GM12878 (cell line): Measurements from ENCODE around the gene ATG12. TPM values are rescaled to one million over a fixed set of nuclear protein-coding genes. Genes with fewer than 3 reads are reported as not detected.

ENCODE experiments used
- ATAC-seq: fragments of 200-7000 bp; cut with Tn5 transposase; 3 replicates; pipeline ENCODE4 v1.9.1; 2020; ENCODE audit warnings: mild to moderate bottlenecking, moderate library complexity
- BruUV-seq: library from RNA; stranded (reverse); fragments of 400-500 nt; replicated peaks from 2 replicates; lab custom pipeline; 2021; lab: Mats Ljungman, UMichigan
- CTCF ChIA-PET: fragments of 300-600 bp; sonication (Branson Sonifier 250); formaldehyde crosslinking; extraction: SDS; loops from one replicate; lab custom pipeline; 2021; ENCODE audit warnings: inconsistent platforms; lab: Yijun Ruan, JAX
- POLR2A ChIA-PET: fragments of 350-600 bp; formaldehyde crosslinking; extraction: SDS; loops from one replicate; lab custom pipeline; 2021; ENCODE audit warnings: inconsistent platforms; lab: Charles Lee
- RAD21 ChIA-PET: fragments of 300-600 bp; sonication (Branson Sonifier 250); formaldehyde crosslinking; loops from one replicate; lab custom pipeline; 2023; ENCODE audit warnings: antibody characterized with exemption; ENCODE audit not compliant: unreplicated experiment; lab: Charles Lee
- SMC1A ChIA-PET: fragments of 300-600 bp; sonication (Branson Sonifier 250); formaldehyde crosslinking; loops from one replicate; lab custom pipeline; 2023; ENCODE audit not compliant: unreplicated experiment, uncharacterized antibody; lab: Charles Lee
- DNase-seq: peaks from one replicate; pipeline ENCODE4 v3.0.0-alpha.2; 2011; ENCODE audit warnings: low read depth, low spot score
- FAIRE-seq: peaks from 3 replicates; lab custom pipeline; 2011; peaks lifted over from hg19 to GRCh38; lab: Jason Lieb, UNC
- H2AFZ ChIP-seq: 2 replicates; pipeline ENCODE4 v1.6.0; 2011; ENCODE audit warnings: low read depth, low read length, control low read depth; ENCODE audit not compliant: control insufficient read depth
- H3K27ac ChIP-seq: 2 replicates; pipeline ENCODE4 v1.5.1; 2011; ENCODE audit warnings: control low read depth; ENCODE audit not compliant: control insufficient read depth, insufficient read depth
- H3K27me3 ChIP-seq, 2 experiments: replicated peaks in 1 of 2; 2 replicates each; pipeline versions ENCODE4 v1.6.0 to v1.6.1; 2011; ENCODE audit warnings: low read length in 1 of 2; ENCODE audit not compliant: control insufficient read depth in 2 of 2, insufficient read depth in 2 of 2
- H3K36me3 ChIP-seq, 2 experiments: 2 replicates each; pipeline ENCODE4 v1.5.1; 2011; ENCODE audit warnings: low read length in 1 of 2; ENCODE audit not compliant: control insufficient read depth in 2 of 2, insufficient read depth in 2 of 2
- H3K4me1 ChIP-seq: 2 replicates; pipeline ENCODE4 v1.6.1; 2011; ENCODE audit warnings: mild to moderate bottlenecking, low read length, moderate library complexity, mixed read lengths; ENCODE audit not compliant: control insufficient read depth, insufficient read depth
- H3K4me2 ChIP-seq: 2 replicates; pipeline ENCODE4 v1.6.0; 2011; ENCODE audit warnings: control low read depth; ENCODE audit not compliant: control insufficient read depth, insufficient read depth
- H3K4me3 ChIP-seq: fragments of 200-600 bp; sonication (generic); 2 replicates; pipeline ENCODE4 v1.5.1; 2016
- H3K79me2 ChIP-seq: 2 replicates; pipeline ENCODE4 v1.6.0; 2011; ENCODE audit warnings: low read length; ENCODE audit not compliant: control insufficient read depth, insufficient read depth
- H3K9ac ChIP-seq: 2 replicates; pipeline ENCODE4 v1.8.0; 2011; ENCODE audit warnings: low read length, control low read depth, mixed read lengths; ENCODE audit not compliant: control insufficient read depth, insufficient read depth
- H3K9me3 ChIP-seq: replicated peaks from 3 replicates; pipeline ENCODE4 v1.5.1; 2011; ENCODE audit warnings: mild to moderate bottlenecking, low read length; ENCODE audit not compliant: control insufficient read depth, insufficient read depth
- H4K20me1 ChIP-seq: 2 replicates; pipeline ENCODE4 v1.6.0; 2011; ENCODE audit not compliant: control insufficient read depth, insufficient read depth
- ASH2L ChIP-seq: fragments of 300-600, 200-600 bp; sonication (generic); IDR thresholded peaks from 2 replicates; pipeline ENCODE4 v1.6.1; 2017; ENCODE audit warnings: low read depth, mild to moderate bottlenecking, borderline replicate concordance
- ELK1 ChIP-seq: IDR thresholded peaks from 2 replicates; pipeline ENCODE4 v1.6.1; 2012; ENCODE audit warnings: low read depth, low read length, improper control_type of control experiment
- FOXK2 ChIP-seq: fragments of 450-650 bp; IDR thresholded peaks from 2 replicates; pipeline ENCODE4 v1.6.1; 2017; ENCODE audit warnings: mild to moderate bottlenecking, moderate library complexity
- PML ChIP-seq: IDR thresholded peaks from 2 replicates; pipeline ENCODE4 v1.6.1; 2012; ENCODE audit warnings: low read length, inconsistent platforms
- YBX1 ChIP-seq: fragments of 450-650 bp; IDR thresholded peaks from 2 replicates; pipeline ENCODE4 v1.6.1; 2016; ENCODE audit warnings: antibody characterized with exemption
- ZBTB11 ChIP-seq: fragments of 450-650 bp; formaldehyde crosslinking; IDR thresholded peaks from 2 replicates; pipeline ENCODE4 v1.5.0; 2022; ENCODE audit warnings: mild to moderate bottlenecking, missing genetic modification characterization
- ZBTB40 ChIP-seq: fragments of 450-650 bp; IDR thresholded peaks from 2 replicates; pipeline ENCODE4 v1.6.1; 2016; ENCODE audit warnings: mild to moderate bottlenecking, moderate library complexity, borderline replicate concordance
- WGBS: methylation state at CpG from one replicate; pipeline ENCODE4 v1.1.6; 2016; ENCODE audit warnings: low lambda C conversion rate; ENCODE audit not compliant: insufficient replicate concordance, insufficient coverage; ENCODE audit errors: missing lambda C conversion rate; 5-methylcytosine and 5-hydroxymethylcytosine counted together
- in situ Hi-C: fragments of 300-500 bp; cut with MboI; formaldehyde crosslinking; loops from 9 replicates; pipeline ENCODE4 v1.14.3; 2018; ENCODE audit warnings: mixed read lengths
- intact Hi-C: fragments of 100-400 bp; cut with micrococcal nuclease; formaldehyde crosslinking; loops from one replicate; pipeline ENCODE4 v1.14.2; 2022; ENCODE audit not compliant: unreplicated experiment
- polyA plus RNA-seq, 11 experiments: library from polyadenylated mRNA; depleted of rRNA in 4 of 11; unstranded in 6 of 11; stranded (reverse) in 5 of 11; fragments of >200 nt; fragmentation: Nextera tagmentation in 4 of 11; fragmentation: Illumina TruSeq in 1 of 11; extraction: Ambion mirVana in 4 of 11; extraction: Trizol in 1 of 11; gene quantifications; 1 replicate in 1 of 11; 2 replicates in 10 of 11; pipeline versions ENCODE4 v1.2.1 to v1.2.3, GENCODE V29; 2011 to 2016; ENCODE audit warnings: inconsistent platforms in 2 of 11, missing spikeins in 2 of 11, low read depth in 1 of 11
- total RNA-seq, 4 experiments: library from RNA; depleted of rRNA in 3 of 4; stranded (reverse); fragments of >200 nt in 3 of 4; fragmentation: Illumina TruSeq in 1 of 4; extraction: Trizol in 1 of 4; gene quantifications; 2 replicates each; pipeline versions ENCODE4 v1.2.1 to v1.2.3, GENCODE V29; 2013 to 2021

ATG12 gene
- total and polyA plus RNA-seq, 10 of the 15 experiments (the other 5 are each of a cell fraction or from before 2014, with no cell fraction given): 23.2 to 92.0 (median 58.6) TPM

- TF ChIP-seq ELK1 (no peak), PML (no peak)
Measured at GRCh38 chr5:115829913-115830312, 11.5 kb downstream of the ATG12 start (continued).

GRCh38 chr5:115825948-115826347, 15.4 kb downstream of the ATG12 start:
- H3K4me2 ChIP-seq: no peak overlapping the region
- intact Hi-C loops: no loop called here
- ChIA-PET POLR2A (no interaction called here), SMC1A (interaction anchor here (1.4 kb wide), 1 partner anchor 191 kb away, joined by 5 read pairs; no protein-coding TSS in a partner anchor), RAD21 (no interaction called here), CTCF (interaction anchor here (1.0 to 1.1 kb wide), 3 partner anchors 14 to 517 kb away, joined by 3 read pairs; no protein-coding TSS in a partner anchor)
- H3K9ac ChIP-seq: no peak overlapping the region
- no peak overlapping the region for H2AFZ ChIP-seq
- TF ChIP-seq ZBTB40 (no peak), ZBTB11 (CRISPR knock-in tag) (no peak), FOXK2 (no peak), ASH2L (no peak), YBX1 (no peak)
- H3K4me1 ChIP-seq: no peaks in the 10 kb centered on the region
- DNase-seq (no peak), ATAC-seq (no peak), FAIRE-seq (no peak)
- no peaks in the 10 kb centered on the region for H4K20me1 ChIP-seq
- BruUV-seq: no TSS peak
- in situ Hi-C loops: loop anchor here (25.0 kb wide), 1 partner anchor 236 kb away; no protein-coding TSS in a partner anchor
- no peak overlapping the region for H3K4me3 ChIP-seq
- H3K27me3 ChIP-seq: no peaks in the 10 kb centered on the region
- no peaks in the 10 kb centered on the region; the same call in 2 of the 3 replicates for H3K9me3 ChIP-seq
- no peaks in the 10 kb centered on the region for H3K79me2 ChIP-seq
- H3K36me3 ChIP-seq: peaks cover 0 to 7% of the 10 kb centered on the region in 2 experiments; a peak in 2 of 4 replicates
- no peak overlapping the region for H3K27ac ChIP-seq
- 96% methylated on average over 4 of the region's 4 CpGs for WGBS
